ENCODE results near the gene GARS1.
"Not testable (repeated sequence)": the region's sequence is repeated elsewhere in the genome, so short reads cannot be mapped to it uniquely, and the experiment has no call there.

GARS1 gene

GRCh38 chr7:30594540-30595435 lies at the start of gene GARS1:
Gene GARS1, plus strand, starts transcription at chr7:30594878. Its CDS starts 44 bp downstream, at chr7:30594922.
- peak; percentile 43 to 85 for DNase-seq

- DNase-seq, result no peak
Observed at GRCh38 chr7:30545791-30546555, 48.7 kb upstream of the GARS1 start.

- DNase-seq, result no peak
Observed at GRCh38 chr7:30546596-30546995, 48.1 kb upstream of the GARS1 start.

- DNase-seq, result peak in 1 of 2 donors; percentile 35
Observed at GRCh38 chr7:30548845-30549244, 45.8 kb upstream of the GARS1 start.

- no peak for DNase-seq
Observed at GRCh38 chr7:30549931-30550493, 44.7 kb upstream of the GARS1 start.

- no peak for DNase-seq
Observed at GRCh38 chr7:30552330-30552729, 42.3 kb upstream of the GARS1 start.

- no peak for DNase-seq
Observed at GRCh38 chr7:30553141-30553540, 41.5 kb upstream of the GARS1 start.

GRCh38 chr7:30553546-30553945 lies 41.1 kb upstream of the GARS1 start:
- no peak for DNase-seq

GRCh38 chr7:30555525-30555924 lies 39.2 kb upstream of the GARS1 start:
- DNase-seq, result no peak

- no peak for DNase-seq
Observed at GRCh38 chr7:30556840-30557239, 37.8 kb upstream of the GARS1 start.

GRCh38 chr7:30557245-30557644 lies 37.4 kb upstream of the GARS1 start:
- DNase-seq, result no peak

GRCh38 chr7:30559611-30560010 lies 35.1 kb upstream of the GARS1 start:
- no peak for DNase-seq

GRCh38 chr7:30561389-30561788 lies 33.3 kb upstream of the GARS1 start:
- DNase-seq, result no peak

GRCh38 chr7:30562498-30562897 lies 32.2 kb upstream of the GARS1 start:
- DNase-seq, result no peak

- no peak for DNase-seq
Observed at GRCh38 chr7:30562909-30563308, 31.8 kb upstream of the GARS1 start.

- no peak for DNase-seq
Observed at GRCh38 chr7:30563326-30563942, 31.2 kb upstream of the GARS1 start.

- peak; percentile 34 to 69 for DNase-seq
Observed at GRCh38 chr7:30564243-30564892, 30.3 kb upstream of the GARS1 start.

GRCh38 chr7:30566596-30566995 lies 28.1 kb upstream of the GARS1 start:
- DNase-seq, result no peak

- DNase-seq, result no peak
Observed at GRCh38 chr7:30567081-30567480, 27.6 kb upstream of the GARS1 start.

- not testable (repeated sequence) for DNase-seq
Observed at GRCh38 chr7:30570238-30570637, 24.4 kb upstream of the GARS1 start.

- no peak for DNase-seq
Observed at GRCh38 chr7:30572212-30572841, 22.4 kb upstream of the GARS1 start.

GRCh38 chr7:30575910-30576309 lies 18.8 kb upstream of the GARS1 start:
- DNase-seq, result no peak

Data from bone marrow (tissue), 2 donors.